H9 (cell line): Measurements from ENCODE around the gene KCNS3. TPM values are rescaled to one million over a fixed set of nuclear protein-coding genes. Genes with fewer than 3 reads are reported as not detected.

Experiments
- DNase-seq: peaks from one replicate; pipeline ENCODE4 v3.0.0-alpha.2; 2017
- H2AFZ ChIP-seq: one replicate; pipeline ENCODE4 v1.6.1; 2013; ENCODE audit warnings: mild to moderate bottlenecking, low read length, control low read depth, moderate library complexity
- H2AK5ac ChIP-seq: 2 replicates; pipeline ENCODE4 v1.6.1; 2013; ENCODE audit warnings: low read length, control low read depth, mixed read lengths; ENCODE audit not compliant: insufficient read length
- H2BK120ac ChIP-seq: one replicate; pipeline ENCODE4 v1.6.1; 2013; ENCODE audit warnings: low read depth, mild to moderate bottlenecking, low read length, control low read depth, inconsistent platforms; ENCODE audit not compliant: poor library complexity, severe bottlenecking
- H2BK12ac ChIP-seq: 2 replicates; pipeline ENCODE4 v1.6.1; 2013; ENCODE audit warnings: low read length, control low read depth, mixed read lengths, low read depth; ENCODE audit not compliant: insufficient read length
- H2BK15ac ChIP-seq: 2 replicates; pipeline ENCODE4 v1.6.1; 2013; ENCODE audit warnings: low read depth, low read length, control low read depth
- H2BK20ac ChIP-seq: one replicate; pipeline ENCODE4 v1.6.1; 2013; ENCODE audit warnings: low read depth, mild to moderate bottlenecking, low read length, control low read depth, inconsistent platforms; ENCODE audit not compliant: poor library complexity, severe bottlenecking
- H2BK5ac ChIP-seq: 2 replicates; pipeline ENCODE4 v1.6.1; 2013; ENCODE audit warnings: low read length, control low read depth, mixed read lengths; ENCODE audit not compliant: insufficient read length
- H3K14ac ChIP-seq: 2 replicates; pipeline ENCODE4 v1.6.1; 2013; ENCODE audit warnings: low read length, control low read depth; ENCODE audit not compliant: insufficient read depth
- H3K18ac ChIP-seq: 2 replicates; pipeline ENCODE4 v1.6.1; 2013; ENCODE audit warnings: low read depth, mild to moderate bottlenecking, mixed read lengths, low read length, control low read depth; ENCODE audit not compliant: insufficient read length
- H3K23ac ChIP-seq: 2 replicates; pipeline ENCODE4 v1.6.1; 2013; ENCODE audit warnings: low read length, control low read depth, mixed read lengths, low read depth; ENCODE audit not compliant: insufficient read length
- H3K23me2 ChIP-seq: 2 replicates; pipeline ENCODE4 v1.6.1; 2013; ENCODE audit warnings: low read depth, mild to moderate bottlenecking, mixed read lengths, low read length, control low read depth; ENCODE audit not compliant: insufficient read length, poor library complexity, severe bottlenecking
- H3K27ac ChIP-seq: 2 replicates; pipeline ENCODE4 v1.5.1; 2013; ENCODE audit warnings: low read length, control low read depth, mixed read lengths, low read depth; ENCODE audit not compliant: insufficient read length
- H3K27me3 ChIP-seq: 2 replicates; pipeline ENCODE4 v1.6.1; 2013; ENCODE audit warnings: low read length, control low read depth, inconsistent platforms; ENCODE audit not compliant: insufficient read depth
- H3K4ac ChIP-seq: 2 replicates; pipeline ENCODE4 v1.6.1; 2013; ENCODE audit warnings: low read depth, mild to moderate bottlenecking, control low read depth, inconsistent platforms, low read length, moderate library complexity
- H3K4me1 ChIP-seq: 2 replicates; pipeline ENCODE4 v1.6.1; 2013; ENCODE audit warnings: low read length, control low read depth, inconsistent platforms; ENCODE audit not compliant: insufficient read depth
- H3K4me2 ChIP-seq: 2 replicates; pipeline ENCODE4 v1.6.1; 2013; ENCODE audit warnings: low read length, control low read depth, mixed read lengths; ENCODE audit not compliant: insufficient read length, insufficient read depth
- H3K56ac ChIP-seq: 2 replicates; pipeline ENCODE4 v1.6.1; 2013; ENCODE audit warnings: low read depth, mild to moderate bottlenecking, mixed read lengths, low read length, control low read depth; ENCODE audit not compliant: insufficient read length
- H3K79me1 ChIP-seq: 2 replicates; pipeline ENCODE4 v1.6.1; 2013; ENCODE audit warnings: low read depth, mild to moderate bottlenecking, moderate library complexity, low read length, control low read depth, inconsistent platforms; ENCODE audit not compliant: insufficient read depth, poor library complexity, severe bottlenecking
- H3K79me2 ChIP-seq: 2 replicates; pipeline ENCODE4 v1.6.1; 2013; ENCODE audit warnings: low read length, control low read depth, inconsistent platforms; ENCODE audit not compliant: insufficient read depth
- H3K9ac ChIP-seq: 2 replicates; pipeline ENCODE4 v1.6.1; 2013; ENCODE audit warnings: low read length, control low read depth, mixed read lengths; ENCODE audit not compliant: insufficient read length; ENCODE audit errors: extremely low read depth
- H3K9me3 ChIP-seq: one replicate; pipeline ENCODE4 v1.6.1; 2013; ENCODE audit warnings: low read depth, low read length, inconsistent platforms; ENCODE audit not compliant: control insufficient read depth
- H3T11ph ChIP-seq: one replicate; pipeline ENCODE4 v1.6.1; 2013; ENCODE audit warnings: mild to moderate bottlenecking, low read length, control low read depth, inconsistent platforms
- H4K20me1 ChIP-seq: one replicate; pipeline ENCODE4 v1.6.1; 2013; ENCODE audit not compliant: control insufficient read depth, insufficient read length, insufficient read depth
- H4K5ac ChIP-seq: 2 replicates; pipeline ENCODE4 v1.6.1; 2013; ENCODE audit warnings: low read depth, mild to moderate bottlenecking, mixed read lengths, low read length, control low read depth; ENCODE audit not compliant: insufficient read length
- H4K8ac ChIP-seq: replicated peaks from 2 replicates; pipeline ENCODE4 v1.6.1; 2013; ENCODE audit warnings: low read length, control low read depth, mixed read lengths, low read depth; ENCODE audit not compliant: insufficient read length
- H4K91ac ChIP-seq: 2 replicates; pipeline ENCODE4 v1.6.1; 2013; ENCODE audit warnings: low read depth, mild to moderate bottlenecking, moderate library complexity, mixed read lengths, low read length, control low read depth; ENCODE audit not compliant: insufficient read length
- H3K27ac Mint-ChIP-seq, 3 experiments: 2 replicates in 2 of 3; 3 replicates in 1 of 3; pipeline ENCODE4 v1.8.0; 2020 to 2021; ENCODE audit warnings: mixed read lengths in 3 of 3, mild to moderate bottlenecking in 1 of 3, moderate library complexity in 1 of 3
- H3K27me3 Mint-ChIP-seq: 2 replicates; pipeline ENCODE4 v1.8.0; 2021; ENCODE audit warnings: low read depth, mild to moderate bottlenecking, moderate library complexity, mixed read lengths
- H3K36me3 Mint-ChIP-seq, 3 experiments: 2 replicates in 2 of 3; 3 replicates in 1 of 3; pipeline ENCODE4 v1.8.0; 2020 to 2021; ENCODE audit warnings: low read depth in 3 of 3, mixed read lengths in 3 of 3; ENCODE audit not compliant: insufficient read depth in 1 of 3
- H3K4me1 Mint-ChIP-seq, 2 experiments: 2 replicates each; pipeline ENCODE4 v1.8.0; 2020; ENCODE audit warnings: mixed read lengths in 2 of 2
- H3K4me3 Mint-ChIP-seq, 2 experiments: 2 replicates in 1 of 2; 3 replicates in 1 of 2; pipeline ENCODE4 v1.8.0; 2020 to 2021; ENCODE audit warnings: mild to moderate bottlenecking in 2 of 2, mixed read lengths in 2 of 2, moderate library complexity in 1 of 2
- H3K9me3 Mint-ChIP-seq, 2 experiments: 2 replicates in 1 of 2; 3 replicates in 1 of 2; pipeline ENCODE4 v1.8.0; 2020; ENCODE audit warnings: mild to moderate bottlenecking in 2 of 2, mixed read lengths in 2 of 2, moderate library complexity in 1 of 2
- WGBS: extraction: QIAGEN DNeasy Blood & Tissue Kit; methylation state at CpG from one replicate; pipeline ENCODE4 v1.1.7; 2013; ENCODE audit warnings: missing lambda C conversion rate, low lambda C conversion rate, mixed read lengths; ENCODE audit not compliant: insufficient read length; ENCODE audit errors: extremely low coverage; 5-methylcytosine and 5-hydroxymethylcytosine counted together
- total RNA-seq: library from RNA; stranded (reverse); gene quantifications from 2 replicates; pipeline ENCODE4 v1.2.1, GENCODE V29; 2021
- TF ChIP-seq, protein P1 (sequence below): fragments of 200-600 bp; sonication (generic); conservative IDR thresholded peaks from 3 replicates; pipeline ENCODE4 v1.8.0; 2021; ENCODE audit warnings: antibody characterized with exemption, mild to moderate bottlenecking

Gene KCNS3
- total RNA-seq, 1 experiment from 2014 or later = 8.0 TPM

DNA sequence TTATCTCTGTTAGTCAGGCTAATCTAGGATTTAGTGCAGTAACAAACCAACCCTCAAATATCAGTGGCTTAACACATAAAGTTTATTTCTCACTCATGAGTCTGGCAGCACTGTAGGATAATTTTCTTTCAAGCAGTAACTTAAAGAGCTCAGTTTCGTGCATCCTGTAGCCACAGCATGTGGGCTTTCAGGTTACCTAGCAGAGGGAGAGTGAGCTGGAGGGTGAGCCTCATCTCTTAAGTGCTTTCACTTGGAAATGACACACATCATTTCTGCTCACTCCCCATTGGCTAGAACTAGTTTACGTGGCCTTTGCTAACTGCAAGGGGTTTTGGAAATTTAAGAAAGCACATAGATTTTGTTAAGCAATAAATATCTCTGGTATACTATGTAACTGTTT is 96.9 kb downstream of the KCNS3 start:
- H3K9ac ChIP-seq = no peak overlapping the region
- no peak overlapping the region for H2BK120ac ChIP-seq
- H4K91ac ChIP-seq = no peak overlapping the region
- H3K4me1 ChIP-seq = no peaks in the 10 kb centered on the region
- no peaks in the 10 kb centered on the region for H3K23me2 ChIP-seq
- no peak overlapping the region for H3K18ac ChIP-seq
- no peak overlapping the region for H4K8ac ChIP-seq
- no CpG with 5 or more reads among the region's 2 CpGs for WGBS
- no peaks in the 10 kb centered on the region for H3K9me3 ChIP-seq
- no peak overlapping the region for H3K4me2 ChIP-seq
- H3K4me1 Mint-ChIP-seq = peaks cover 2 to 9% of the 10 kb centered on the region in 2 experiments; a peak in 3 of 4 replicates
- H3K79me2 ChIP-seq = no peaks in the 10 kb centered on the region
- no peaks in the 10 kb centered on the region; the same call in 1 of the 2 replicates for H3K27me3 Mint-ChIP-seq
- H2BK12ac ChIP-seq = no peak overlapping the region
- no peak overlapping the region for H2AFZ ChIP-seq
- H2BK5ac ChIP-seq = no peak overlapping the region
- H3K4ac ChIP-seq = no peak overlapping the region
- no peaks in the 10 kb centered on the region for H3K27me3 ChIP-seq
- no peaks in the 10 kb centered on the region for H4K20me1 ChIP-seq
- no peak overlapping the region for H3K27ac Mint-ChIP-seq
- no peak overlapping the region for H3K56ac ChIP-seq
- H2AK5ac ChIP-seq = no peak overlapping the region
- DNase-seq = no peak
- H3K4me3 Mint-ChIP-seq = no peak overlapping the region
- H2BK15ac ChIP-seq = no peak overlapping the region
- no peak overlapping the region for H4K5ac ChIP-seq
- no peak overlapping the region for H3T11ph ChIP-seq
- no peak overlapping the region for H2BK20ac ChIP-seq
- no peaks in the 10 kb centered on the region; a peak in 1 of 5 replicates for H3K9me3 Mint-ChIP-seq
- H3K36me3 Mint-ChIP-seq = no peaks in the 10 kb centered on the region; a peak in 2 of 7 replicates
- TF ChIP-seq, protein P1, sequence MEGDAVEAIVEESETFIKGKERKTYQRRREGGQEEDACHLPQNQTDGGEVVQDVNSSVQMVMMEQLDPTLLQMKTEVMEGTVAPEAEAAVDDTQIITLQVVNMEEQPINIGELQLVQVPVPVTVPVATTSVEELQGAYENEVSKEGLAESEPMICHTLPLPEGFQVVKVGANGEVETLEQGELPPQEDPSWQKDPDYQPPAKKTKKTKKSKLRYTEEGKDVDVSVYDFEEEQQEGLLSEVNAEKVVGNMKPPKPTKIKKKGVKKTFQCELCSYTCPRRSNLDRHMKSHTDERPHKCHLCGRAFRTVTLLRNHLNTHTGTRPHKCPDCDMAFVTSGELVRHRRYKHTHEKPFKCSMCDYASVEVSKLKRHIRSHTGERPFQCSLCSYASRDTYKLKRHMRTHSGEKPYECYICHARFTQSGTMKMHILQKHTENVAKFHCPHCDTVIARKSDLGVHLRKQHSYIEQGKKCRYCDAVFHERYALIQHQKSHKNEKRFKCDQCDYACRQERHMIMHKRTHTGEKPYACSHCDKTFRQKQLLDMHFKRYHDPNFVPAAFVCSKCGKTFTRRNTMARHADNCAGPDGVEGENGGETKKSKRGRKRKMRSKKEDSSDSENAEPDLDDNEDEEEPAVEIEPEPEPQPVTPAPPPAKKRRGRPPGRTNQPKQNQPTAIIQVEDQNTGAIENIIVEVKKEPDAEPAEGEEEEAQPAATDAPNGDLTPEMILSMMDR = no peak
- 0 out of 2 replicates have a peak overlapping the region, but pooled peaks have one; percentile 55 for H3K14ac ChIP-seq
- no peak overlapping the region for H3K27ac ChIP-seq
- no peak overlapping the region for H3K23ac ChIP-seq
- H3K79me1 ChIP-seq = no peaks in the 10 kb centered on the region
